GM21786 (cell line): Measurements from ENCODE around the gene DNMT3B.
"Not testable (repeated sequence)": the region's sequence is repeated elsewhere in the genome, so short reads cannot be mapped to it uniquely, and the experiment has no call there.

Experiments
- ATAC-seq: cut with Tn5 transposase; IDR thresholded peaks from one replicate; pipeline ENCODE4 v1.9.1; 2021; ENCODE audit not compliant: unreplicated experiment

DNMT3B gene

GRCh38 chr20:32761831-32762753 lies at the start of gene DNMT3B:
DNMT3B (plus strand) TSS chr20:32762385; CDS start chr20:32780324, 17,939 bp downstream.
- ATAC-seq, result peak; percentile 65

GRCh38 chr20:32718749-32719348 lies 43.3 kb upstream of the DNMT3B start:
- no peak for ATAC-seq

GRCh38 chr20:32727683-32728082 lies 34.5 kb upstream of the DNMT3B start:
- no peak for ATAC-seq

- ATAC-seq, result not testable (repeated sequence)
These were observed 33.8 kb upstream of the DNMT3B start for GRCh38 chr20:32728435-32728834.

GRCh38 chr20:32729334-32729733 lies 32.9 kb upstream of the DNMT3B start:
- not testable (repeated sequence) for ATAC-seq

- no peak for ATAC-seq
These were observed 30.3 kb upstream of the DNMT3B start for GRCh38 chr20:32731882-32732266.

- no peak for ATAC-seq
These were observed 24.6 kb upstream of the DNMT3B start for GRCh38 chr20:32737371-32738223.

- ATAC-seq, result no peak
These were observed 21.0 kb upstream of the DNMT3B start for GRCh38 chr20:32741151-32741550.

- ATAC-seq, result no peak
These were observed 19.6 kb upstream of the DNMT3B start for GRCh38 chr20:32742322-32743236.

GRCh38 chr20:32743237-32744112 lies 18.7 kb upstream of the DNMT3B start, which contains the start of gene COMMD7:
COMMD7 (minus strand) TSS chr20:32743467; CDS start chr20:32743391, 76 bp downstream.
- ATAC-seq, result no peak

- ATAC-seq, result no peak
These were observed 12.1 kb upstream of the DNMT3B start for GRCh38 chr20:32749914-32750637.

- ATAC-seq, result no peak
These were observed 10.9 kb upstream of the DNMT3B start for GRCh38 chr20:32751293-32751692.

- no peak for ATAC-seq
These were observed 10.3 kb upstream of the DNMT3B start for GRCh38 chr20:32751702-32752457.

GRCh38 chr20:32752458-32753250 lies 9.5 kb upstream of the DNMT3B start:
- no peak for ATAC-seq

- no peak for ATAC-seq
These were observed 8.5 kb upstream of the DNMT3B start for GRCh38 chr20:32753731-32754130.

- no peak for ATAC-seq
These were observed 6.0 kb upstream of the DNMT3B start for GRCh38 chr20:32756156-32756555.

GRCh38 chr20:32761417-32761830 lies 761 bp upstream of the DNMT3B start:
- no peak for ATAC-seq
